H9 (cell line): ENCODE data around the gene SYAP1. TPM values are rescaled to one million over a fixed set of nuclear protein-coding genes. Genes with fewer than 3 reads are reported as not detected.

ENCODE experiments used
- DNase-seq: peaks from one replicate; pipeline ENCODE4 v3.0.0-alpha.2; 2017
- H2AFZ ChIP-seq: one replicate; pipeline ENCODE4 v1.6.1; 2013; ENCODE audit warnings: mild to moderate bottlenecking, low read length, control low read depth, moderate library complexity
- H2AK5ac ChIP-seq: 2 replicates; pipeline ENCODE4 v1.6.1; 2013; ENCODE audit warnings: low read length, control low read depth, mixed read lengths; ENCODE audit not compliant: insufficient read length
- H2BK120ac ChIP-seq: one replicate; pipeline ENCODE4 v1.6.1; 2013; ENCODE audit warnings: low read depth, mild to moderate bottlenecking, low read length, control low read depth, inconsistent platforms; ENCODE audit not compliant: poor library complexity, severe bottlenecking
- H2BK12ac ChIP-seq: 2 replicates; pipeline ENCODE4 v1.6.1; 2013; ENCODE audit warnings: low read length, control low read depth, mixed read lengths, low read depth; ENCODE audit not compliant: insufficient read length
- H2BK15ac ChIP-seq: 2 replicates; pipeline ENCODE4 v1.6.1; 2013; ENCODE audit warnings: low read depth, low read length, control low read depth
- H2BK20ac ChIP-seq: one replicate; pipeline ENCODE4 v1.6.1; 2013; ENCODE audit warnings: low read depth, mild to moderate bottlenecking, low read length, control low read depth, inconsistent platforms; ENCODE audit not compliant: poor library complexity, severe bottlenecking
- H2BK5ac ChIP-seq: 2 replicates; pipeline ENCODE4 v1.6.1; 2013; ENCODE audit warnings: low read length, control low read depth, mixed read lengths; ENCODE audit not compliant: insufficient read length
- H3K14ac ChIP-seq: 2 replicates; pipeline ENCODE4 v1.6.1; 2013; ENCODE audit warnings: low read length, control low read depth; ENCODE audit not compliant: insufficient read depth
- H3K18ac ChIP-seq: 2 replicates; pipeline ENCODE4 v1.6.1; 2013; ENCODE audit warnings: low read depth, mild to moderate bottlenecking, mixed read lengths, low read length, control low read depth; ENCODE audit not compliant: insufficient read length
- H3K23ac ChIP-seq: 2 replicates; pipeline ENCODE4 v1.6.1; 2013; ENCODE audit warnings: low read length, control low read depth, mixed read lengths, low read depth; ENCODE audit not compliant: insufficient read length
- H3K23me2 ChIP-seq: 2 replicates; pipeline ENCODE4 v1.6.1; 2013; ENCODE audit warnings: low read depth, mild to moderate bottlenecking, mixed read lengths, low read length, control low read depth; ENCODE audit not compliant: insufficient read length, poor library complexity, severe bottlenecking
- H3K27ac ChIP-seq: 2 replicates; pipeline ENCODE4 v1.5.1; 2013; ENCODE audit warnings: low read length, control low read depth, mixed read lengths, low read depth; ENCODE audit not compliant: insufficient read length
- H3K27me3 ChIP-seq: 2 replicates; pipeline ENCODE4 v1.6.1; 2013; ENCODE audit warnings: low read length, control low read depth, inconsistent platforms; ENCODE audit not compliant: insufficient read depth
- H3K4ac ChIP-seq: 2 replicates; pipeline ENCODE4 v1.6.1; 2013; ENCODE audit warnings: low read depth, mild to moderate bottlenecking, control low read depth, inconsistent platforms, low read length, moderate library complexity
- H3K4me1 ChIP-seq: 2 replicates; pipeline ENCODE4 v1.6.1; 2013; ENCODE audit warnings: low read length, control low read depth, inconsistent platforms; ENCODE audit not compliant: insufficient read depth
- H3K4me2 ChIP-seq: 2 replicates; pipeline ENCODE4 v1.6.1; 2013; ENCODE audit warnings: low read length, control low read depth, mixed read lengths; ENCODE audit not compliant: insufficient read length, insufficient read depth
- H3K56ac ChIP-seq: 2 replicates; pipeline ENCODE4 v1.6.1; 2013; ENCODE audit warnings: low read depth, mild to moderate bottlenecking, mixed read lengths, low read length, control low read depth; ENCODE audit not compliant: insufficient read length
- H3K79me1 ChIP-seq: 2 replicates; pipeline ENCODE4 v1.6.1; 2013; ENCODE audit warnings: low read depth, mild to moderate bottlenecking, moderate library complexity, low read length, control low read depth, inconsistent platforms; ENCODE audit not compliant: insufficient read depth, poor library complexity, severe bottlenecking
- H3K79me2 ChIP-seq: 2 replicates; pipeline ENCODE4 v1.6.1; 2013; ENCODE audit warnings: low read length, control low read depth, inconsistent platforms; ENCODE audit not compliant: insufficient read depth
- H3K9ac ChIP-seq: 2 replicates; pipeline ENCODE4 v1.6.1; 2013; ENCODE audit warnings: low read length, control low read depth, mixed read lengths; ENCODE audit not compliant: insufficient read length; ENCODE audit errors: extremely low read depth
- H3K9me3 ChIP-seq: one replicate; pipeline ENCODE4 v1.6.1; 2013; ENCODE audit warnings: low read depth, low read length, inconsistent platforms; ENCODE audit not compliant: control insufficient read depth
- H3T11ph ChIP-seq: one replicate; pipeline ENCODE4 v1.6.1; 2013; ENCODE audit warnings: mild to moderate bottlenecking, low read length, control low read depth, inconsistent platforms
- H4K20me1 ChIP-seq: one replicate; pipeline ENCODE4 v1.6.1; 2013; ENCODE audit not compliant: control insufficient read depth, insufficient read length, insufficient read depth
- H4K5ac ChIP-seq: 2 replicates; pipeline ENCODE4 v1.6.1; 2013; ENCODE audit warnings: low read depth, mild to moderate bottlenecking, mixed read lengths, low read length, control low read depth; ENCODE audit not compliant: insufficient read length
- H4K8ac ChIP-seq: replicated peaks from 2 replicates; pipeline ENCODE4 v1.6.1; 2013; ENCODE audit warnings: low read length, control low read depth, mixed read lengths, low read depth; ENCODE audit not compliant: insufficient read length
- H4K91ac ChIP-seq: 2 replicates; pipeline ENCODE4 v1.6.1; 2013; ENCODE audit warnings: low read depth, mild to moderate bottlenecking, moderate library complexity, mixed read lengths, low read length, control low read depth; ENCODE audit not compliant: insufficient read length
- H3K27ac Mint-ChIP-seq, 3 experiments: 2 replicates in 2 of 3; 3 replicates in 1 of 3; pipeline ENCODE4 v1.8.0; 2020 to 2021; ENCODE audit warnings: mixed read lengths in 3 of 3, mild to moderate bottlenecking in 1 of 3, moderate library complexity in 1 of 3
- H3K27me3 Mint-ChIP-seq: 2 replicates; pipeline ENCODE4 v1.8.0; 2021; ENCODE audit warnings: low read depth, mild to moderate bottlenecking, moderate library complexity, mixed read lengths
- H3K36me3 Mint-ChIP-seq, 3 experiments: 2 replicates in 2 of 3; 3 replicates in 1 of 3; pipeline ENCODE4 v1.8.0; 2020 to 2021; ENCODE audit warnings: low read depth in 3 of 3, mixed read lengths in 3 of 3; ENCODE audit not compliant: insufficient read depth in 1 of 3
- H3K4me1 Mint-ChIP-seq, 2 experiments: 2 replicates each; pipeline ENCODE4 v1.8.0; 2020; ENCODE audit warnings: mixed read lengths in 2 of 2
- H3K4me3 Mint-ChIP-seq, 2 experiments: 2 replicates in 1 of 2; 3 replicates in 1 of 2; pipeline ENCODE4 v1.8.0; 2020 to 2021; ENCODE audit warnings: mild to moderate bottlenecking in 2 of 2, mixed read lengths in 2 of 2, moderate library complexity in 1 of 2
- H3K9me3 Mint-ChIP-seq, 2 experiments: 2 replicates in 1 of 2; 3 replicates in 1 of 2; pipeline ENCODE4 v1.8.0; 2020; ENCODE audit warnings: mild to moderate bottlenecking in 2 of 2, mixed read lengths in 2 of 2, moderate library complexity in 1 of 2
- CTCF ChIP-seq: fragments of 200-600 bp; sonication (generic); conservative IDR thresholded peaks from 3 replicates; pipeline ENCODE4 v1.8.0; 2021; ENCODE audit warnings: antibody characterized with exemption, mild to moderate bottlenecking
- WGBS: extraction: QIAGEN DNeasy Blood & Tissue Kit; methylation state at CpG from one replicate; pipeline ENCODE4 v1.1.7; 2013; ENCODE audit warnings: missing lambda C conversion rate, low lambda C conversion rate, mixed read lengths; ENCODE audit not compliant: insufficient read length; ENCODE audit errors: extremely low coverage; 5-methylcytosine and 5-hydroxymethylcytosine counted together
- total RNA-seq: library from RNA; stranded (reverse); gene quantifications from 2 replicates; pipeline ENCODE4 v1.2.1, GENCODE V29; 2021

SYAP1 gene
- total RNA-seq, 1 experiment from 2014 or later = 42.7 TPM

GRCh38 chrX:16774746-16775145, 55.3 kb downstream of the SYAP1 start:
- Histone ChIP-seq H3K18ac (no peak overlapping the region), H3K27me3 (no peaks in the 10 kb centered on the region), H2BK12ac (no peak overlapping the region), H2AFZ (no peak overlapping the region), H4K20me1 (no peaks in the 10 kb centered on the region), H4K5ac (no peak overlapping the region), H3K9me3 (no peaks in the 10 kb centered on the region), H3K4me2 (no peak overlapping the region), H3K4ac (no peak overlapping the region), H2AK5ac (no peak overlapping the region), H3K79me1 (no peaks in the 10 kb centered on the region), H3K56ac (no peak overlapping the region), H2BK5ac (no peak overlapping the region), H3T11ph (no peak overlapping the region), H3K27ac (no peak overlapping the region), H4K91ac (no peak overlapping the region), H3K23me2 (no peaks in the 10 kb centered on the region), H3K9ac (no peak overlapping the region), H2BK120ac (no peak overlapping the region), H3K79me2 (no peaks in the 10 kb centered on the region), H3K23ac (no peak overlapping the region), H2BK15ac (no peak overlapping the region), H3K14ac (no peak overlapping the region), H4K8ac (no peak overlapping the region), H3K4me1 (peaks cover 5% of the 10 kb centered on the region; the same call in 1 of the 2 replicates), H2BK20ac (no peak overlapping the region)
- TF ChIP-seq CTCF = no peak
- Mint-ChIP-seq H3K9me3 (peaks cover 3% of the 10 kb centered on the region in 2 experiments; a peak in 4 of 5 replicates), H3K36me3 (peaks cover 0 to 11% (median under 1%) of the 10 kb centered on the region in 3 experiments; a peak in 4 of 7 replicates), H3K27ac (no peak overlapping the region), H3K4me3 (no peak overlapping the region), H3K27me3 (no peaks in the 10 kb centered on the region), H3K4me1 (peaks cover 16 to 19% of the 10 kb centered on the region in 2 experiments)
- DNase-seq = no peak
- no CpG with 5 or more reads among the region's 2 CpGs for WGBS
